ENCODE data around the gene LMBR1. TPM values are rescaled to one million over a fixed set of nuclear protein-coding genes. Genes with fewer than 3 reads are reported as not detected.

The LMBR1 gene
- total RNA-seq, 1 donor from 2014 or later: 37.6 TPM

- Histone ChIP-seq H3K4me3 (no peak overlapping the region), H3K27ac (replicated peaks) (no peak overlapping the region), H3K9me3 (replicated peaks) (no peaks in the 10 kb centered on the region), H3K36me3 (no peaks in the 10 kb centered on the region), H3K27me3 (ENCODE audit: low read depth) (no peaks in the 10 kb centered on the region), H3K4me1 (peaks cover 41% of the 10 kb centered on the region)
- intact Hi-C loops (cut with micrococcal nuclease): no loop called here
- no peak for TF ChIP-seq CTCF (IDR thresholded peaks at IDR 0.05; ENCODE audit: borderline replicate concordance)
- DNase-seq: no peak
Measured at GRCh38 chr7:156843157-156843556, 49.8 kb downstream of the LMBR1 start.

- TF ChIP-seq CTCF (IDR thresholded peaks at IDR 0.05; ENCODE audit: borderline replicate concordance): no peak
Measured at GRCh38 chr7:156842740-156843140, 50.2 kb downstream of the LMBR1 start.

GRCh38 chr7:156842317-156842716, 50.7 kb downstream of the LMBR1 start:
- no peak for TF ChIP-seq CTCF (IDR thresholded peaks at IDR 0.05; ENCODE audit: borderline replicate concordance)
- intact Hi-C loops (cut with micrococcal nuclease): no loop called here
- Histone ChIP-seq H3K27me3 (ENCODE audit: low read depth) (no peaks in the 10 kb centered on the region), H3K4me3 (no peak overlapping the region), H3K4me1 (peaks cover 41% of the 10 kb centered on the region), H3K9me3 (replicated peaks) (no peaks in the 10 kb centered on the region), H3K27ac (replicated peaks) (no peak overlapping the region), H3K36me3 (no peaks in the 10 kb centered on the region)
- DNase-seq: no peak

More at GRCh38 chr7:156842740-156843140, 50.2 kb downstream of the LMBR1 start:
- intact Hi-C loops (cut with micrococcal nuclease): no loop called here
- no peak overlapping the region for H3K4me3 ChIP-seq
- no peak for DNase-seq
- peaks cover 41% of the 10 kb centered on the region for H3K4me1 ChIP-seq
- H3K9me3 ChIP-seq (replicated peaks): no peaks in the 10 kb centered on the region
- H3K27ac ChIP-seq (replicated peaks): no peak overlapping the region
- no peaks in the 10 kb centered on the region for H3K27me3 ChIP-seq (ENCODE audit: low read depth)
- H3K36me3 ChIP-seq: no peaks in the 10 kb centered on the region

- no peak for DNase-seq
- H3K36me3 ChIP-seq: no peaks in the 10 kb centered on the region
- no peak overlapping the region for H3K27ac ChIP-seq (replicated peaks)
- H3K27me3 ChIP-seq (ENCODE audit: low read depth): no peaks in the 10 kb centered on the region
- TF ChIP-seq CTCF (IDR thresholded peaks at IDR 0.05; ENCODE audit: borderline replicate concordance): no peak
- H3K4me3 ChIP-seq: no peak overlapping the region
- intact Hi-C loops (cut with micrococcal nuclease): no loop called here
- peaks cover 45% of the 10 kb centered on the region for H3K4me1 ChIP-seq
- no peaks in the 10 kb centered on the region for H3K9me3 ChIP-seq (replicated peaks)
Measured at GRCh38 chr7:156841497-156841896, 51.5 kb downstream of the LMBR1 start.

- intact Hi-C loops (cut with micrococcal nuclease): no loop called here
- H3K4me1 ChIP-seq: peaks cover 45% of the 10 kb centered on the region
- H3K9me3 ChIP-seq (replicated peaks): no peaks in the 10 kb centered on the region
- TF ChIP-seq CTCF (IDR thresholded peaks at IDR 0.05; ENCODE audit: borderline replicate concordance): no peak
- no peaks in the 10 kb centered on the region for H3K27me3 ChIP-seq (ENCODE audit: low read depth)
- H3K27ac ChIP-seq (replicated peaks): no peak overlapping the region
- H3K36me3 ChIP-seq: peaks cover 4% of the 10 kb centered on the region
- DNase-seq: no peak
- no peak overlapping the region for H3K4me3 ChIP-seq
Measured at GRCh38 chr7:156840134-156840533, 52.8 kb downstream of the LMBR1 start.

- H3K9me3 ChIP-seq (replicated peaks): no peaks in the 10 kb centered on the region
- peaks cover 17% of the 10 kb centered on the region for H3K4me1 ChIP-seq
- H3K4me3 ChIP-seq: no peak overlapping the region
- intact Hi-C loops (cut with micrococcal nuclease): no loop called here
- TF ChIP-seq CTCF (IDR thresholded peaks at IDR 0.05; ENCODE audit: borderline replicate concordance): no peak
- H3K27ac ChIP-seq (replicated peaks): no peak overlapping the region
- DNase-seq: no peak
- peaks cover 27% of the 10 kb centered on the region for H3K36me3 ChIP-seq
- no peaks in the 10 kb centered on the region for H3K27me3 ChIP-seq (ENCODE audit: low read depth)
Measured at GRCh38 chr7:156836443-156836842, 56.5 kb downstream of the LMBR1 start.
